ENCODE results near the gene HLCS. TPM values are rescaled to one million over a fixed set of nuclear protein-coding genes. Genes with fewer than 3 reads are reported as not detected.

Gene HLCS
- total RNA-seq, 1 donor from 2014 or later = 20.2 TPM

GRCh38 chr21:36910581-36911307 is 55.7 kb downstream of the HLCS start:
- peak in 1 of 2 experiments; percentile 40 for DNase-seq (ENCODE audit: low spot score in 2 of 2, unreplicated experiment in 2 of 2)
- Mint-ChIP-seq H3K27me3 (ENCODE audit: low read depth) (no peaks in the 10 kb centered on the region), H3K4me1 (peaks cover 18% of the 10 kb centered on the region), H3K9me3 (no peaks in the 10 kb centered on the region), H3K36me3 (no peaks in the 10 kb centered on the region), H3K4me3 (no peak overlapping the region), H3K27ac (peak overlapping the region; percentile 92)
- no peak for TF ChIP-seq CTCF (IDR thresholded peaks at IDR 0.05; ENCODE audit: unreplicated experiment)

- no peak for DNase-seq (ENCODE audit: low spot score in 2 of 2, unreplicated experiment in 2 of 2)
- H3K27me3 Mint-ChIP-seq (ENCODE audit: low read depth) = no peaks in the 10 kb centered on the region
- no peak overlapping the region for H3K4me3 Mint-ChIP-seq
- H3K4me1 Mint-ChIP-seq = peaks cover 18% of the 10 kb centered on the region
- no peaks in the 10 kb centered on the region for H3K36me3 Mint-ChIP-seq
- H3K9me3 Mint-ChIP-seq = no peaks in the 10 kb centered on the region
- peak overlapping the region; percentile 92 for H3K27ac Mint-ChIP-seq
- TF ChIP-seq CTCF (IDR thresholded peaks at IDR 0.05; ENCODE audit: unreplicated experiment) = no peak
Measured at GRCh38 chr21:36909901-36910561, 56.4 kb downstream of the HLCS start.

GRCh38 chr21:36909423-36909822 is 57.0 kb downstream of the HLCS start:
- H3K36me3 Mint-ChIP-seq = no peaks in the 10 kb centered on the region
- peaks cover 18% of the 10 kb centered on the region for H3K4me1 Mint-ChIP-seq
- no peaks in the 10 kb centered on the region for H3K9me3 Mint-ChIP-seq
- no peaks in the 10 kb centered on the region for H3K27me3 Mint-ChIP-seq (ENCODE audit: low read depth)
- no peak for DNase-seq (ENCODE audit: low spot score in 2 of 2, unreplicated experiment in 2 of 2)
- H3K27ac Mint-ChIP-seq = peak overlapping the region; percentile 92
- H3K4me3 Mint-ChIP-seq = no peak overlapping the region
- no peak for TF ChIP-seq CTCF (IDR thresholded peaks at IDR 0.05; ENCODE audit: unreplicated experiment)

- Mint-ChIP-seq H3K27ac (no peak overlapping the region), H3K36me3 (no peaks in the 10 kb centered on the region), H3K4me1 (peaks cover 18% of the 10 kb centered on the region), H3K4me3 (no peak overlapping the region), H3K27me3 (ENCODE audit: low read depth) (no peaks in the 10 kb centered on the region), H3K9me3 (no peaks in the 10 kb centered on the region)
- TF ChIP-seq CTCF (IDR thresholded peaks at IDR 0.05; ENCODE audit: unreplicated experiment) = peak; percentile 16
- DNase-seq (ENCODE audit: low spot score in 2 of 2, unreplicated experiment in 2 of 2) = no peak
Measured at GRCh38 chr21:36908260-36908908, 58.1 kb downstream of the HLCS start.

DNA sequence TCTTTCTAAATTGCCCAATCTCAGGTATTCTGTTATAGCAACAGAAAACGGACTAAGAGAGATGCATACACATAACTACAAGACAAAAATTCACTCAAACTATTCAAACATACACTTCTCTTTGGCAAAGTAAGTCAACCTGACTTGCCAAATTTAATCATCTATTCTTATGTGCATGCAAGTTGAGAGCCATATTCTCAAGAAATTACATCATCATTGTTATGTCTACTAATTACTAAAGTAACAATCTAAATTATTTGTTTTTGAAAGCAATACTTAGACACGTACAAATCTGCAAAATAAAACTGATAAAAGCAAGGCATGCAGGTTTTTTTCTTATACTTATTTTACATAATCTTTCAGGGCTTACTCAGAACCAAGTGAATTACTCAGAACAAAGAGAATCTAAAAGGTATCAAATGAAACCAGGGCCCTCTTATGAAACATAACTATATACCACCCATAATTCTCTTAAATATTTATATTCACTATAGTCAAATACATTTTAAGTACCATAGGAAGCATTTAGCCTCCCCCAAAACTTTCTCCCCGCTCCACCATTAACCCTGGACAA is 62.3 kb downstream of the HLCS start:
- DNase-seq (ENCODE audit: low spot score in 2 of 2, unreplicated experiment in 2 of 2) = no peak
- Mint-ChIP-seq H3K9me3 (no peaks in the 10 kb centered on the region), H3K27ac (no peak overlapping the region), H3K4me3 (no peak overlapping the region), H3K4me1 (peaks cover 7% of the 10 kb centered on the region), H3K36me3 (no peaks in the 10 kb centered on the region), H3K27me3 (ENCODE audit: low read depth) (no peaks in the 10 kb centered on the region)
- TF ChIP-seq CTCF (IDR thresholded peaks at IDR 0.05; ENCODE audit: unreplicated experiment) = no peak
